Subcutaneous adipose tissue (tissue), 4 donors: ENCODE measurements around the gene CLCN3. TPM values are rescaled to one million over a fixed set of nuclear protein-coding genes. Genes with fewer than 3 reads are reported as not detected.

Source experiments
- CTCF ChIP-seq: fragments of 450-650 bp; IDR thresholded peaks from one replicate; pipeline ENCODE4 v1.5.1; 2016; ENCODE audit warnings: low read depth, mild to moderate bottlenecking, control low read depth, antibody characterized with exemption, moderate library complexity
- total RNA-seq, 4 donors: library from RNA; depleted of rRNA; stranded (reverse); fragments of >200 nt; gene quantifications; one replicate each; pipeline ENCODE4 v1.1.0, GENCODE V29; 2016

CLCN3 gene
- total RNA-seq, 4 donors from 2014 or later = 26.2 to 31.5 (median 28.4) TPM

- TF ChIP-seq CTCF = no peak
Measured at GRCh38 chr4:169628579-169628978, 8.2 kb downstream of the CLCN3 start.

- TF ChIP-seq CTCF = no peak
Measured at GRCh38 chr4:169630069-169630468, 9.7 kb downstream of the CLCN3 start.

- TF ChIP-seq CTCF = no peak
Measured at GRCh38 chr4:169632896-169633295, 12.5 kb downstream of the CLCN3 start.

GRCh38 chr4:169634975-169635374 lies 14.6 kb downstream of the CLCN3 start:
- no peak for TF ChIP-seq CTCF

- no peak for TF ChIP-seq CTCF
Measured at GRCh38 chr4:169640261-169640870, 20.0 kb downstream of the CLCN3 start.

GRCh38 chr4:169644802-169645201 lies 24.4 kb downstream of the CLCN3 start:
- TF ChIP-seq CTCF = no peak

GRCh38 chr4:169645627-169646026 lies 25.2 kb downstream of the CLCN3 start:
- no peak for TF ChIP-seq CTCF
